GM19099 (cell line): ENCODE data around the gene PTEN.

Source experiments
- POLR2A ChIP-seq: IDR thresholded peaks from 3 replicates; pipeline ENCODE4 v1.6.1; 2011; ENCODE audit warnings: low read depth; ENCODE audit not compliant: insufficient read length; ENCODE audit errors: extremely low read depth

Gene PTEN

GRCh38 chr10:87842220-87842641, 21.2 kb upstream of the PTEN start:
- no peak for TF ChIP-seq POLR2A

GRCh38 chr10:87842776-87843497, 20.5 kb upstream of the PTEN start:
- no peak for TF ChIP-seq POLR2A

- TF ChIP-seq POLR2A, result no peak
Measured at GRCh38 chr10:87843714-87844113, 19.7 kb upstream of the PTEN start.

GRCh38 chr10:87844837-87845623, 18.4 kb upstream of the PTEN start:
- no peak for TF ChIP-seq POLR2A

GRCh38 chr10:87845624-87845998, 17.8 kb upstream of the PTEN start:
- no peak for TF ChIP-seq POLR2A

- TF ChIP-seq POLR2A, result no peak
Measured at GRCh38 chr10:87846023-87846422, 17.4 kb upstream of the PTEN start.

- TF ChIP-seq POLR2A, result no peak
Measured at GRCh38 chr10:87847550-87847949, 15.9 kb upstream of the PTEN start.

- TF ChIP-seq POLR2A, result no peak
Measured at GRCh38 chr10:87849001-87849400, 14.4 kb upstream of the PTEN start.

GRCh38 chr10:87850742-87851205, 12.7 kb upstream of the PTEN start:
- no peak for TF ChIP-seq POLR2A

GRCh38 chr10:87852089-87852488, 11.3 kb upstream of the PTEN start:
- no peak for TF ChIP-seq POLR2A

GRCh38 chr10:87860156-87860795, 3.1 kb upstream of the PTEN start:
- TF ChIP-seq POLR2A, result peak; percentile 38

GRCh38 chr10:87860816-87861403, 2.5 kb upstream of the PTEN start:
- no peak for TF ChIP-seq POLR2A

GRCh38 chr10:87861566-87861952, 1.9 kb upstream of the PTEN start:
- TF ChIP-seq POLR2A, result no peak

GRCh38 chr10:87861953-87862678, 1.3 kb upstream of the PTEN start:
- TF ChIP-seq POLR2A, result peak; percentile 95

- no peak for TF ChIP-seq POLR2A
Measured at GRCh38 chr10:87862679-87863052, 759 bp upstream of the PTEN start.
